ENCODE results near the gene EIF4A2.
"Not testable (repeated sequence)": the region's sequence is repeated elsewhere in the genome, so short reads cannot be mapped to it uniquely, and the experiment has no call there.

Gene EIF4A2

GRCh38 chr3:186785495-186786018 lies 2.2 kb downstream of the EIF4A2 start:
- DNase-seq = no peak

- no peak for DNase-seq
Observed at GRCh38 chr3:186786922-186787321, 3.5 kb downstream of the EIF4A2 start.

GRCh38 chr3:186787642-186788481 lies 4.5 kb downstream of the EIF4A2 start:
- DNase-seq = no peak

- DNase-seq = no peak
Observed at GRCh38 chr3:186788482-186789370, 5.3 kb downstream of the EIF4A2 start.

GRCh38 chr3:186789554-186790260 lies 6.3 kb downstream of the EIF4A2 start:
- no peak for DNase-seq

GRCh38 chr3:186790261-186790981 lies 7.0 kb downstream of the EIF4A2 start:
- DNase-seq = peak; percentile 33

- DNase-seq = no peak
Observed at GRCh38 chr3:186798239-186798874, 15.0 kb downstream of the EIF4A2 start.

GRCh38 chr3:186800285-186800684 lies 16.9 kb downstream of the EIF4A2 start:
- DNase-seq = no peak

- no peak for DNase-seq
Observed at GRCh38 chr3:186802701-186803100, 19.3 kb downstream of the EIF4A2 start.

- not testable (repeated sequence) for DNase-seq
Observed at GRCh38 chr3:186803447-186803846, 20.1 kb downstream of the EIF4A2 start.

GRCh38 chr3:186806089-186807055 lies 23.0 kb downstream of the EIF4A2 start, which contains the start of gene RFC4:
TSS of gene RFC4 (minus strand) at chr3:186806482. CDS start at chr3:186804713, 1,769 bp downstream.
- peak; percentile 71 for DNase-seq

- DNase-seq = no peak
Observed at GRCh38 chr3:186807231-186807630, 23.9 kb downstream of the EIF4A2 start.

- no peak for DNase-seq
Observed at GRCh38 chr3:186810336-186810996, 27.1 kb downstream of the EIF4A2 start.

- not testable (repeated sequence) for DNase-seq
Observed at GRCh38 chr3:186811313-186811712, 27.9 kb downstream of the EIF4A2 start.

GRCh38 chr3:186814100-186814499 lies 30.7 kb downstream of the EIF4A2 start:
- DNase-seq = peak; percentile 44

- peak; percentile 82 for DNase-seq
Observed at GRCh38 chr3:186815435-186815834, 32.1 kb downstream of the EIF4A2 start.

GRCh38 chr3:186818516-186818915 lies 35.1 kb downstream of the EIF4A2 start:
- DNase-seq = no peak

GRCh38 chr3:186818956-186819355 lies 35.6 kb downstream of the EIF4A2 start:
- no peak for DNase-seq

All from fibroblast of skin of abdomen (primary cell).